ENCODE data around the gene RGS9. TPM values are rescaled to one million over a fixed set of nuclear protein-coding genes. Genes with fewer than 3 reads are reported as not detected.
"Not testable (repeated sequence)": the region's sequence is repeated elsewhere in the genome, so short reads cannot be mapped to it uniquely, and the experiment has no call there.

Gene RGS9
- total RNA-seq, 1 donor from 2014 or later, result 8.5 TPM

GRCh38 chr17:65109990-65110680 lies 27.0 kb upstream of the RGS9 start:
- DNase-seq (ENCODE audit: low spot score), result no peak
- Mint-ChIP-seq H3K27me3 (ENCODE audit: unreplicated experiment) (peaks cover 7% of the 10 kb centered on the region), H3K9me3 (ENCODE audit: unreplicated experiment) (peaks cover 5% of the 10 kb centered on the region), H3K4me1 (ENCODE audit: unreplicated experiment) (no peaks in the 10 kb centered on the region), H3K4me3 (ENCODE audit: unreplicated experiment) (no peak overlapping the region), H3K36me3 (ENCODE audit: low read depth, unreplicated experiment) (no peaks in the 10 kb centered on the region), H3K27ac (ENCODE audit: unreplicated experiment) (no peak overlapping the region)
- no peak for TF ChIP-seq CTCF (IDR thresholded peaks at IDR 0.05; ENCODE audit: unreplicated experiment)

GRCh38 chr17:65115839-65116238 lies 21.3 kb upstream of the RGS9 start:
- DNase-seq (ENCODE audit: low spot score), result no peak
- H3K27me3 Mint-ChIP-seq (ENCODE audit: unreplicated experiment), result peaks cover 2% of the 10 kb centered on the region
- peaks cover 4% of the 10 kb centered on the region for H3K4me1 Mint-ChIP-seq (ENCODE audit: unreplicated experiment)
- no peak overlapping the region for H3K27ac Mint-ChIP-seq (ENCODE audit: unreplicated experiment)
- no peak for TF ChIP-seq CTCF (IDR thresholded peaks at IDR 0.05; ENCODE audit: unreplicated experiment)
- no peaks in the 10 kb centered on the region for H3K36me3 Mint-ChIP-seq (ENCODE audit: low read depth, unreplicated experiment)
- no peak overlapping the region for H3K4me3 Mint-ChIP-seq (ENCODE audit: unreplicated experiment)
- H3K9me3 Mint-ChIP-seq (ENCODE audit: unreplicated experiment), result no peaks in the 10 kb centered on the region

GRCh38 chr17:65116515-65116914 lies 20.7 kb upstream of the RGS9 start:
- H3K27me3 Mint-ChIP-seq (ENCODE audit: unreplicated experiment); H3K36me3 Mint-ChIP-seq (ENCODE audit: low read depth, unreplicated experiment); H3K4me3 Mint-ChIP-seq (ENCODE audit: unreplicated experiment); H3K9me3 Mint-ChIP-seq (ENCODE audit: unreplicated experiment); DNase-seq (ENCODE audit: low spot score); H3K27ac Mint-ChIP-seq (ENCODE audit: unreplicated experiment); H3K4me1 Mint-ChIP-seq (ENCODE audit: unreplicated experiment): not testable (repeated sequence)

DNA sequence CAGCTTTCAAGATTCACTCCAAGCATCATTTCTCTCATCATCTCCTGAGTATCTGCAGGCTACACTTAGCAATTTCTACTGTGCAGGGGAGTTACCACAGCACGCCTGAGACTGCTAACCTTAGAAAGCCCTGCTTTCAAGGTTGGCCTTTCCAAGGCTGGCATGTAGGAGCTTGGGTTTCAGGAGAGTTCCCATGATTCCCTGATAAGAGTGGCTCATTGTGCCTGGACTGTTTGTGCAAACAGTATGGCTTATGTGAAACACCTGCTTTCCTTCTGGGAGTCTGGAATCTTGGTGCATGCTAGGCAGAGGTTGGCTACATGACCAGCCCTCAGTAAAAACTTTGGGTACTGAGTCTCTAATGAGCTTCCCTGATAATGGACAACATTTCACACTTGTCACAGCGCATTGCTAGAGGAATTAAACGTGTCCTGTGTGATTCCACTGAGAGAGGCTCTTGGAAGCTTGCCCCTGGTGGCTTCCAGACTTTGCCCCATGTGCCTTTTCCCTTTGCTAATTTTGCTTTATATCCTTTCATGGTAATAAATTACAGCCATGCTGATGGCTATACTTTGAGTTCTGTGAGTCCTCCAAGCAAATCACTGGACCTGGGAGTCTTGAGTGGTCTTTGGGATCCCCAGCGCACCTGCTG lies 19.7 kb upstream of the RGS9 start:
- peaks cover 13% of the 10 kb centered on the region for H3K4me1 Mint-ChIP-seq (ENCODE audit: unreplicated experiment)
- no peak for TF ChIP-seq CTCF (IDR thresholded peaks at IDR 0.05; ENCODE audit: unreplicated experiment)
- no peak overlapping the region for H3K27ac Mint-ChIP-seq (ENCODE audit: unreplicated experiment)
- DNase-seq (ENCODE audit: low spot score), result no peak
- H3K36me3 Mint-ChIP-seq (ENCODE audit: low read depth, unreplicated experiment), result no peaks in the 10 kb centered on the region
- no peak overlapping the region for H3K4me3 Mint-ChIP-seq (ENCODE audit: unreplicated experiment)
- no peaks in the 10 kb centered on the region for H3K27me3 Mint-ChIP-seq (ENCODE audit: unreplicated experiment)
- H3K9me3 Mint-ChIP-seq (ENCODE audit: unreplicated experiment), result no peaks in the 10 kb centered on the region

DNA sequence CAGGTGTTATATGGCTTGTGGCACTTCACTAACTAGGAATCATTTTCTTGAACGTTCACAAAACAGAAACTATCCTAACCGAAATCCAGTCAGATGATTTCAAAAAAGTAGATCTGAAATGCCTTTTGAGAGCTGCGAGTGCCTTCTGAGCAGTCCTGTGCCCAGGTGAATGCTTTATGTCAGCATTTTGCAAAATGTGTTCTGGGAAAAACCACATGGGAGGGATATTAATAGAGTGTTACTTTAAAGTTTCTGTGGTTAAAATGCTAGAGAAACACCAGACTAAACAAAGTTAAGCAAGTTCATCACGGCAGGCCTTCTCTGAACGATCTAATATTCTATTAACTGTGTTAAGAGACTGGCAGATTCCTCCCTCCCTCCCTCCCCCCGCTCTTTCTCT lies 15.8 kb upstream of the RGS9 start:
- Mint-ChIP-seq H3K4me1 (ENCODE audit: unreplicated experiment) (peaks cover 16% of the 10 kb centered on the region), H3K27ac (ENCODE audit: unreplicated experiment) (no peak overlapping the region), H3K36me3 (ENCODE audit: low read depth, unreplicated experiment) (no peaks in the 10 kb centered on the region), H3K27me3 (ENCODE audit: unreplicated experiment) (no peaks in the 10 kb centered on the region), H3K9me3 (ENCODE audit: unreplicated experiment) (no peaks in the 10 kb centered on the region), H3K4me3 (ENCODE audit: unreplicated experiment) (no peak overlapping the region)
- TF ChIP-seq CTCF (IDR thresholded peaks at IDR 0.05; ENCODE audit: unreplicated experiment), result no peak
- no peak for DNase-seq (ENCODE audit: low spot score)

All from endothelial cell (in vitro differentiated cells).